Transverse colon (tissue), 4 donors: ENCODE data around the gene PKD1.
A peak's percentile ranks its signal among the peaks of the same experiment; 100 is the strongest.
"Not testable (repeated sequence)": the region's sequence is repeated elsewhere in the genome, so short reads cannot be mapped to it uniquely, and the experiment has no call there.

ENCODE experiments used
- CTCF ChIP-seq, 5 experiments: fragments of 200-600 bp in 3 of 5; fragments of 450-650 bp in 2 of 5; sonication (generic) in 3 of 5; IDR thresholded peaks; 1 replicate in 2 of 5; 2 replicates in 3 of 5; pipeline ENCODE4 v1.5.1; 2016 to 2017; ENCODE audit warnings: antibody characterized with exemption in 5 of 5, inconsistent platforms in 3 of 5, mild to moderate bottlenecking in 2 of 5, moderate library complexity in 1 of 5
- POLR2AphosphoS5 ChIP-seq, 3 donors: sonication (generic); formaldehyde crosslinking; IDR thresholded peaks; one replicate each; pipeline ENCODE4 v1.6.1; 2016; ENCODE audit warnings: antibody characterized with exemption in 3 of 3

GRCh38 chr16:2126161-2126743 lies 9.4 kb downstream of the PKD1 start:
- peak in 2 of 3 donors; percentile 52 to 66 for TF ChIP-seq POLR2AphosphoS5 (IDR thresholded peaks at IDR 0.05)
- TF ChIP-seq CTCF (IDR thresholded peaks at IDR 0.05): not testable (repeated sequence)
